KOPT-K1 (cell line): Measurements from ENCODE around the gene NIPAL3.
"Not testable (repeated sequence)": the region's sequence is repeated elsewhere in the genome, so short reads cannot be mapped to it uniquely, and the experiment has no call there.

Source experiments
- H3K27ac ChIP-seq: fragments of 200-600 bp; sonication (generic); 2 replicates; pipeline ENCODE4 v1.5.1; 2016; ENCODE audit warnings: antibody characterized with exemption, mild to moderate bottlenecking, low read depth, low read length; ENCODE audit not compliant: poor library complexity, severe bottlenecking
- H3K36me3 ChIP-seq: fragments of 200-600 bp; sonication (generic); 2 replicates; pipeline ENCODE4 v1.5.1; 2017; ENCODE audit warnings: antibody characterized with exemption, mild to moderate bottlenecking, low read length, moderate library complexity; ENCODE audit not compliant: insufficient read depth
- H3K9me3 ChIP-seq: fragments of 200-600 bp; sonication (generic); 2 replicates; pipeline ENCODE4 v1.5.1; 2017; ENCODE audit warnings: antibody characterized with exemption, low read length, mild to moderate bottlenecking; ENCODE audit not compliant: insufficient read depth, poor library complexity, severe bottlenecking

The NIPAL3 gene

GRCh38 chr1:24500448-24501048, 84.9 kb downstream of the NIPAL3 start:
- Histone ChIP-seq H3K9me3 (no peaks in the 10 kb centered on the region), H3K36me3 (no peaks in the 10 kb centered on the region), H3K27ac (peak overlapping the region; percentile 83)

DNA sequence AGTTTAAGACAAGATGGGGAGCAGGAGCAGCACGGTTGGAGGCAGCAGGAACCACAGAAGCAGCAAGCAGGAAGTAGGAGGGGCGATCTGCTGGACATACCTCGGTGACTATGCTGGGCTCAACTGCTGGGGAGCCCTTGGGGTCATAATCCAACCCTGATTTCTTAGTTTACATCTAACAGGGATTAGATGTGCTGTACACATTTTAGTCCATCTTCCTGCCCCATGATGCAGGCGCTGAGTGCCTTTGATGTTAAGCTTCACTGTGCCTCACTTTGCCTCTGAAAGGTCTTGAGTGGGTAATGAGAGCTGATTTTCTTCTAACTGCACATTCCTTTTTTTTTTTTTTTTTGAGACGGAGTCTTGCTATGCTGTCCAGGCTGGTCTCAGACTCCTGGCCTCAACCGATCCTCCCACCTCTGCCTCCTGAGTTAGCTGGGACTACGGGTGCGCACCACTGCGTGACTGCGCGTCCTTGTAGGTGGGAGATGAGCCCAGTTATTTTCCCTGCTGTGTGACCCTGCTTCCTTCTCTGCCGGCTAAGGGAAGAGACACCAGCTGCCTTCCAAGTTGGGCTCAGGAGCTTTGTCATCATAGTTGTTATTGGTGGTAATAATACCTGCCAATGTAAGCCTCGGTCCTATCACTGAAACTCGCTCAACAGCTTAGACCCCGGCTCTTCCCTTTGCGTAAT, 85.9 kb downstream of the NIPAL3 start:
- H3K27ac ChIP-seq = peak overlapping the region; percentile 83
- H3K9me3 ChIP-seq = no peaks in the 10 kb centered on the region
- H3K36me3 ChIP-seq = no peaks in the 10 kb centered on the region

- H3K27ac ChIP-seq = peak overlapping the region; percentile 83
- no peaks in the 10 kb centered on the region for H3K36me3 ChIP-seq
- no peaks in the 10 kb centered on the region for H3K9me3 ChIP-seq
These were observed 86.6 kb downstream of the NIPAL3 start for GRCh38 chr1:24502065-24502708.

DNA sequence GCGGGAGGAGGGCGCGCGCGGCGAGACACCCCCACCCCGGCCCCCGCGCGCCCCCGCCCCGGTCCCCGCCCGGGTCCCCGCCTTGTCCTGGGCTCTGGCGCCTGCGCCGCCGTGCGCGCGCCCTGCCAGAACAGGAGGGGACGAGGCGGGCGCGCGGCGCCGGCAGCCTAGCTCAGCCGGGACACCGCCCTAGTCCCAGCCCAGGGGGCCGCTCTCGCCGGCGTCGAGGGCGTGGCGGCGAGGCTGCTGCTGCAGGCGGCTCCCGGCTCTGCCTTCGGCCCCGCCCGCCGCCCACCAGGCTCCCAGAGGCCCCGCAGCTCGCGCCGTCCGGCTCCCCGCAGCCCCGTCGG, 87.1 kb downstream of the NIPAL3 start, which contains the start of gene RCAN3:
Gene RCAN3 (plus strand): TSS at position 128 of the 350 bp plus-strand sequence. CDS start 11,537 bp downstream, outside the sequence.
- H3K9me3 ChIP-seq = no peaks in the 10 kb centered on the region
- H3K27ac ChIP-seq = peak within 1 kb of the TSS; percentile 83
- H3K36me3 ChIP-seq = no peaks in the 10 kb centered on the region

- no peaks in the 10 kb centered on the region for H3K9me3 ChIP-seq
- H3K36me3 ChIP-seq = no peaks in the 10 kb centered on the region
- peak overlapping the region; percentile 83 for H3K27ac ChIP-seq
These were observed 87.6 kb downstream of the NIPAL3 start for GRCh38 chr1:24503059-24503751.

- no peaks in the 10 kb centered on the region for H3K9me3 ChIP-seq
- H3K27ac ChIP-seq = no peak overlapping the region
- no peaks in the 10 kb centered on the region for H3K36me3 ChIP-seq
These were observed 88.4 kb downstream of the NIPAL3 start for GRCh38 chr1:24503870-24504523.

GRCh38 chr1:24504560-24504959, 89.0 kb downstream of the NIPAL3 start:
- no peaks in the 10 kb centered on the region for H3K36me3 ChIP-seq
- H3K9me3 ChIP-seq = no peaks in the 10 kb centered on the region
- H3K27ac ChIP-seq = no peak overlapping the region

GRCh38 chr1:24505816-24506215, 90.2 kb downstream of the NIPAL3 start:
- Histone ChIP-seq H3K27ac (no peak overlapping the region), H3K9me3 (no peaks in the 10 kb centered on the region), H3K36me3 (no peaks in the 10 kb centered on the region)

DNA sequence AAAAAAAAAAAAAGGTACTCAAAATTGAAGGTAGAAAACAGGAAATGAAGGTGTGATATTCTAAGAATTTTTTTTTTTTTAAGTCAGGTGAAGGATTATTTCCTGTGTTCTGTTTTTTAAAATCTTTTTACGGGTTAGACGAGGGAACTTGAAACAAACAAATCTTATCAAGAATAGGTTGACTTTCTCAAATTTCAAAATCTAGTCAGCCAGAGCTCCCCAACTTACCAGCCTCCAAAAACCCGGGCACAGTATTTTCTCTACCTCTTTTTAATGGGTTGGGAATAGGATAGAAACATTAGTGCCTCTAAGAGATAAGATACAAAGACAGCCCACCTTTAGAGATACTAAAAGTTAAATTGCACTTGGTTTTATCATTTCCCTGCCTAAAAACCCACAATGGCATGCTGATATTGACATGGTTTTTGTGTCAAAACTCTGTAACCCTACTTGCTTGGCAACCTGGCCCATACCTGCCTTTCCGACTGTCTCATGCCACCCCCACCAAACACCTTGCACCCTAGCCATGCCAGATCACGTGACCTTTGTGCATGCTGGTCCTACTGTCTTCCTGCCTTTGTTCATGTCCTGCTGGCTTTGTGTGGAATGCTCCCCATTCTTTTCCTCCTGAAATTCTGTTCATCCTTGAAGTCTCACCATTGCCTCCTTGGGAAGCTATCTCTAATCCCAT, 91.2 kb downstream of the NIPAL3 start:
- H3K36me3 ChIP-seq = no peaks in the 10 kb centered on the region
- peak overlapping the region; percentile 32 for H3K27ac ChIP-seq
- no peaks in the 10 kb centered on the region for H3K9me3 ChIP-seq

DNA sequence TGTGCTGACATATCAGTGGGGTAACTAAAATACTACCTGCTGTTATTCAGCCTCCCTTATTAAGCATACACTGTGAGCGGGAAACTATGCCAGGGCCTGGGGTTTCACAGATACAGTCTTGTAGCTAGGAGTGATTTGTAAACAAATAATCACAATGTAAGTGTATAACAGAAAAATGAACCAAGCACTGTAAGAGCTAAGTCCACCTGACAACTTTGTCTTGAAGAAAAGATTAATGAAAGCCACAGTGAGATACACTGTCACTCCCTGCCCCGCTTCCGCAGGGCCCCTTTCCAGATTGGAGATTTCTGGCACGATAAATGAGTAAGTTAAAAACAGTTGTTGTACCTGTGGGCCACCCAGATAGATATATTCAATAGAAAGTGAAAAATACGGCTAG, 91.8 kb downstream of the NIPAL3 start:
- Histone ChIP-seq H3K27ac (peak overlapping the region; percentile 32), H3K36me3 (no peaks in the 10 kb centered on the region), H3K9me3 (no peaks in the 10 kb centered on the region)

- no peak overlapping the region for H3K27ac ChIP-seq
- no peaks in the 10 kb centered on the region for H3K9me3 ChIP-seq
- no peaks in the 10 kb centered on the region for H3K36me3 ChIP-seq
These were observed 93.3 kb downstream of the NIPAL3 start for GRCh38 chr1:24508911-24509310.

DNA sequence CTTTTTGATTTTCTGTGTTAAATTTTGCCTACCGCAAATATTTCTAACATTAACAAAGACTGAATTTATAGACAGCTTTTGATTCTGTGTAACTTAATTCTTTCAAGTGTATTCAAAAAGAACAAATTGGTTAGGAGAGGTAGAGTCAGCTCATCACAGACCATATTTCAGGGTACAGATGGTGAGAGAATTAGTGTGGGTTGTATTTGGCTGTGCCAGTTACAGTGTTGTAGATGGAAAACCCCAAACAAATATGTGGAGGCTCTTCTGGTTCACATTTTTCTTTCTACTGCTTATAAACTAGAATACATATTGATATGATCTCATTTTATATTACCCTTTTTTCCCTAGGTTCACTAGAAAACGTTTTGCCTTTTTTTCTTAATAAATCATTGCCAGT, 98.1 kb downstream of the NIPAL3 start:
- H3K27ac ChIP-seq = no peak overlapping the region
- H3K36me3 ChIP-seq = no peaks in the 10 kb centered on the region
- H3K9me3 ChIP-seq = no peaks in the 10 kb centered on the region

DNA sequence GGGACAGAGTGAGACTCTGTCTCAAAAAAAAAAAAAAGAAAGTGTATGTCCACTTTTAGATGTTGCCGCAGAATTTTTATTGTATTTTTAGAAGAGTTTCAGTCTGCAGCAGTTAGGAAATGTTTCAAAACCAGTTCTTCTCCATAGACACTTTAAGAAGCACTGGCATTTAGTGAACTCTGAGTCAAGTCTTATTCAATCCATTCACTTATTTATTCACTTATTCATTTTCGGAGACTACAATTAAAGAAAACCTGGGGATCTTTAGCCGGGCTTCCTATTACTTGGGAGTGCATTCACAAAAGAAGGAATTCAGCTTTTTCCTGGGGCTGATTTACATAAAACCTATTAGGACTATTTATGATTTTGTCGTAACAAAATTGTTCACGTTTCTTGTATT, 99.3 kb downstream of the NIPAL3 start:
- H3K27ac ChIP-seq = no peak overlapping the region
- no peaks in the 10 kb centered on the region for H3K36me3 ChIP-seq
- H3K9me3 ChIP-seq = no peaks in the 10 kb centered on the region

GRCh38 chr1:24515671-24516209, 100.1 kb downstream of the NIPAL3 start:
- H3K36me3 ChIP-seq, H3K27ac ChIP-seq, H3K9me3 ChIP-seq: not testable (repeated sequence)
